Stimulated activated naive CD8-positive, alpha-beta T cell treated with anti-CD3 and anti-CD28 coated beads, Interleukin-15, Interleukin-2, amounts not matched to agents 100 ng/mL and 50 ng/mL, for 24 hours (primary cell): ENCODE results near the gene NRN1.

Experiments used
- H3K27ac Mint-ChIP-seq: one replicate; pipeline ENCODE4 v1.8.0; 2021; ENCODE audit warnings: mild to moderate bottlenecking, mixed read lengths
- H3K27me3 Mint-ChIP-seq: one replicate; pipeline ENCODE4 v1.8.0; 2021; ENCODE audit warnings: mixed read lengths
- H3K36me3 Mint-ChIP-seq: one replicate; pipeline ENCODE4 v1.8.0; 2021; ENCODE audit warnings: low read depth, mixed read lengths
- H3K4me1 Mint-ChIP-seq: one replicate; pipeline ENCODE4 v1.8.0; 2021; ENCODE audit warnings: low read depth, mixed read lengths
- H3K4me3 Mint-ChIP-seq: one replicate; pipeline ENCODE4 v1.8.0; 2021; ENCODE audit warnings: mild to moderate bottlenecking, mixed read lengths
- H3K9me3 Mint-ChIP-seq: one replicate; pipeline ENCODE4 v1.8.0; 2021; ENCODE audit warnings: mixed read lengths

Gene NRN1

DNA sequence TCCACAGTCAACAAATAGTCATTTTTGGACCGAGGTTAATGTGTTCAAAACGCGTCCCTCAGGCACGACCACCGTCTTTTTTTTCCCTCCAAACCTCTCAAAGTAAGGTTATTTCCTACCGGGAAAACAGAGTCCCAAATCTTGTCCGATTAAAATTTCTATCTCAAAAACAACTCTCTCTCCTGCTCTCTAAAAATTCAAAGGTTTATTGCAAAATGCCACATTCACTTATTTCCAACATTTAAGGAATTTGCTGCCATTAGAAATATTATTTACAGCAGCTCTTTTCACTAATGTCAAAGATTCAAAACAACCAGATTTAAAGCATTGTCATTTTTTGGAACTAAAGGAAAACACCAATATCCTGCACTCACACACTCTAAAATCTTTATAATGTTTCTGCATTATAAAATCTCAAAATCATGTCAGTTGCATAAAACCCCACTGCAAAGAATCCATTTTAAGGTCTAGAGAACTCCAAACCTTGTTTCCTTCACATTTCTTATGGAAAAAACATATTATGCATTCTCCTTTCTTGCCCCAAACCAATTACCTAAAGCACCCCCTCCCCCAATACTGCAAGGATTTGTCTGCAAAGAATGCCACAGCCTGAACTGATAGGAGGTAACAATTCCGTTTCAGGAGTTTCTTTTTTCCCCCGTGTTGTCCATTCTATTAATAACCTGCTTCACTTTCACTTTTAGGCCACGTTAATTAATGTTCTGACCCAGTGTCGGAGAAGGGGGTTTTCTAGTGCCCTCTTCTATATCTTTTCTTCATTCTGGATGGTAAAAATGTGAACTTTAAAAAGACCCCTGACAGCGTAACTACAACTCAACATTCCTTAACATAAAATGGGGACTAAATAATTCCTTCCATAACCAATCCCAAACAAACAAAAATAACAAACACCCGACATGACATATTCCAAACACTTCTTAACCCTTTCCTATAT, 1.4 kb downstream of the NRN1 start:
- Mint-ChIP-seq H3K27ac (peak overlapping the region; percentile 83), H3K4me3 (peak overlapping the region; percentile 79), H3K4me1 (peaks cover 59% of the 10 kb centered on the region), H3K27me3 (peaks cover 81% of the 10 kb centered on the region), H3K9me3 (peaks cover 2% of the 10 kb centered on the region), H3K36me3 (peaks cover 6% of the 10 kb centered on the region)

DNA sequence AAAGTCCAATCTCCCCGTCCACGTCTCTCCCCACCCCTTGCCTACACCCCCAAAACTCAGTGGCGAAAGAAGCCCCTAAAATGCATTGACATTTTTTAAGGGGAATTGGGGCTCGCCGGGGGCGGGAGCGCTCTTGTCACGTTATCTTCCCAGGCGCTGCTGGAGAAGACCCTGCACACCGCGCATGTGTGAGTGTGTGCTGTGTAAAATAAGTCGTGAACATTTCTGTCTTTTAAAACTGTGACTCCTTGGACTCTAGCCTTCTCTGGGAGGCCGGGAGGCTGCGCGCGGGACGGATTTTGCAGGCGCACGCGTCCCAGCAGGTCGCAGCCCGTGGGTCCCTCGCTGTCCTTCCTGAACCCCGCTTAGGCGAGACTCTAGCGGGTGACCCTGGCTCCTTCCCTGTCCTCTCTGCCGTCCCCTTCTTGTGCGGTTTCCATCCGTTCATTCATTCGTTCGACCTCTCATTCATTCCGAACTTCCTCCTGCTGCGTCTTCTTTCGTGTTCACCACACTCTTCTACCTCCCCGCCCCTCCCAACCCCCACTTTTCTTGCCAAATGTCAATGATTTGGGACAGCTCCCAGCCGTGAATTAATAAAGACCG, 2.2 kb downstream of the NRN1 start:
- peaks cover 6% of the 10 kb centered on the region for H3K9me3 Mint-ChIP-seq
- peak overlapping the region; percentile 83 for H3K27ac Mint-ChIP-seq
- H3K27me3 Mint-ChIP-seq, result peaks cover 82% of the 10 kb centered on the region
- peaks cover 67% of the 10 kb centered on the region for H3K4me1 Mint-ChIP-seq
- H3K4me3 Mint-ChIP-seq, result peak overlapping the region; percentile 79
- H3K36me3 Mint-ChIP-seq, result peaks cover 6% of the 10 kb centered on the region

DNA sequence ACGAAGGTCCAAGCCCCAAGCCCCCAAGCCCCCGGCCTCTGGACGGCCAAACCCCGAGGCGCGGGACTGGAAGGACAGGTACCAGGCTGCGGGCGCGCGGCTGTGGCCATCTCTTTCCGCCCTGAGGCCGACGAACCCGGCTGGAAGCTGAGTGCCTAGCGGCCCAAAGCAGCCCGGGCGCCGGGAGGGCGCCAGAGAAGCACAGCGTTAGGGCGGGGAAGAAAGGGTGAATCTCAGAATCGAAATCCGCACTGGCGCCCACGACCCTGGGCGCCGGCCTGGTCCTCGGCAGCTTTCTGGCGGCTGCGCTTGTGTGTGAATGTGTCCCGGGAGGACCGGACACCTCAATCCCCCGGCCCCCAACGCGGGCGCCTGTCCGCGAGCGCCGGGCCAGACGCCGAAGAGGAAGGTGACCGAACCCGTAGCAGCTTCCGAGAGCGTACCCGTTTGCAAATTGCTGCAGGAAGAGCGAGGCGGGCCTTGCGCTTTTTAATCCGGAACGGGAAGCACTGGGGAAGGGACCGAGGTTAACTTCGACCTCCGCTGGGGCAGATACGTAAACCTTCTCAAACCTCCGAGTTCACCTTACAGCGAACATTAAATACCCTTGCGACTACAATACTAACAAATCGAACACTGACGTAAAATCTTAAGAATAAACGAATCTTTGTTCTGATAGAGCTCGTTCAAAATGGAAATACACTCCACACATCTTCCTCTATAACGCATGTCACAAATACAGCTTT, 2.9 kb downstream of the NRN1 start:
- peaks cover 82% of the 10 kb centered on the region for H3K27me3 Mint-ChIP-seq
- H3K4me3 Mint-ChIP-seq, result peak overlapping the region; percentile 79
- peaks cover 6% of the 10 kb centered on the region for H3K9me3 Mint-ChIP-seq
- H3K36me3 Mint-ChIP-seq, result peaks cover 6% of the 10 kb centered on the region
- peaks cover 68% of the 10 kb centered on the region for H3K4me1 Mint-ChIP-seq
- peak overlapping the region; percentile 83 for H3K27ac Mint-ChIP-seq

DNA sequence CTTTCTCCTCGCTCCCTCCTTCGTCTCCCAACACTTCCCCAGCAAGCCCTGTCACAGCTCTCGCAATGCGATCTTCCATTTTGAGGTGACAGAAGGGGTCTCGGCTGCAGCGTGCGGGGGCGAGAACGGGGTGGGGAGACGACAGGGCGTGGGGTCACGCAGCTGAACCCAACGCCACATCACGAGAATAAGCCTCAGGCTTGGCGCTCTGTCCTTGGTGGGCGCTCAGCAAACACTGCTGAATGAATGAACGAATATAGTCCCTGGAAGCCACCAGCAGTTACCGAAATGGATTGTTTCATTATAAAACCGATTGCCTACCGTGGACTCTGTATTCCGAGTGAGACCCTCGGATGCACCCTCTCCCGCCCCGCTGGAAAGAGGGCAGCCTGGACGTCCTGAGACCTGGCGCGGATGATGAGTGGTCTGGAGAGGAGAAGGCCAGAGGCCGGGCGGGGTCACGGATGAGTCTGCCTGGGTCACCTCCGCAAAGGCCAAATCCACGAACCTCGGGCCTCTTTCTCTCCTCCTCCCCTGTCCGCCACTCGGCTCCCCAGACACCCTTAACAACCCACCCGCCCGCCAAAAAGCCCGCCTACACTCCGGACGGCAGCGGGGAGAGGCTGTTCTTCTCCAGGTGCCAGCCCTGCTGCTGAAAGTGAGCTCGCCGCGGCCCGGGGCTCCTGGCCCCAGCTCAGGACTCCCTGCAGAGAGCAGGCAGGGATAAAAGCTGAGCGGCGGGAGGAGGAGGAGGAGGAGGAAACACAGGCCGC, 3.7 kb downstream of the NRN1 start:
- peaks cover 6% of the 10 kb centered on the region for H3K9me3 Mint-ChIP-seq
- H3K4me1 Mint-ChIP-seq, result peaks cover 71% of the 10 kb centered on the region
- peak overlapping the region; percentile 79 for H3K4me3 Mint-ChIP-seq
- H3K27ac Mint-ChIP-seq, result no peak overlapping the region
- H3K27me3 Mint-ChIP-seq, result peaks cover 85% of the 10 kb centered on the region
- peaks cover 6% of the 10 kb centered on the region for H3K36me3 Mint-ChIP-seq

DNA sequence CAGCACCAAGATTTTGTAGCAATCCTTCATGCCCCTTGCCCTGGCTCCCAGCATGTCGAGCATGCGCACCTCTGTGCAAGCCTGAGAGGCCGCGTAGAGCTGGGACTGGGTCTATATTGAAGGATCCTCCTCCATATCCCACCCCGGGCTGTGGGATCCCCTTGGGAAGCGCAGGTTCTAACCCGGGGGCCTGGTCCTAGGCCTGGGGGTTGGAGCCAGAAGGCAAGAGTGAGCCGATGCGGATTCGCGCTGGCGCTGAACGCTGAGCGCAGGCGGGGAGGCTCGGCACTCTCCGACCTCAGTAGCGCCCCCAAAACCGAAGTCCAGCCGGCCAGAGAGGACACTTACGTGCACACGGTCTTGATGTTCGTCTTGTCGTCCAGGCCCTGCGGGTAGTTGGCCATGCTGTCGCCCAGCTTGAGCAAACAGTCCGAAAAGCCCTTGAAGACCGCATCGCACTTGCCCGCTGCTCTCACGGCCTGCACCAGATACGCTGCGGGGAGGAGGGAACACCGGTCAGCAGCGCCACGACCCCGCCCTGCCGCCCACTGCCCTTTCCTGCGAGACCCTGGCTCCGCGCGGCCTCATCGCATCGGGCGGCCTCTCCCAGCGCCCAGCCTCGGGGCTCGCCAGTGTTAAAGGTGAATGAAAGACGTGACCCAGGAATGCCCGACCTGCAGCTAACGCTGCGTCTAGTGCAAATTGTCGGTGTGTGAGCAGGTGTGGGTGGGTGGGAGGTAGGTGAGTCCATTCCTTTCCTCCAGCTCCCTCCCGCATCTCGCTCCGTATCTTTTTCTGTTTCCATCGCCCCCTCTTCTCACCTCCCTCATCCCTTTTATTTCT, 4.5 kb downstream of the NRN1 start:
- Mint-ChIP-seq H3K4me3 (peak overlapping the region; percentile 79), H3K4me1 (peaks cover 75% of the 10 kb centered on the region), H3K27ac (peak overlapping the region; percentile 59), H3K9me3 (peaks cover 6% of the 10 kb centered on the region), H3K36me3 (peaks cover 6% of the 10 kb centered on the region), H3K27me3 (peaks cover 90% of the 10 kb centered on the region)

DNA sequence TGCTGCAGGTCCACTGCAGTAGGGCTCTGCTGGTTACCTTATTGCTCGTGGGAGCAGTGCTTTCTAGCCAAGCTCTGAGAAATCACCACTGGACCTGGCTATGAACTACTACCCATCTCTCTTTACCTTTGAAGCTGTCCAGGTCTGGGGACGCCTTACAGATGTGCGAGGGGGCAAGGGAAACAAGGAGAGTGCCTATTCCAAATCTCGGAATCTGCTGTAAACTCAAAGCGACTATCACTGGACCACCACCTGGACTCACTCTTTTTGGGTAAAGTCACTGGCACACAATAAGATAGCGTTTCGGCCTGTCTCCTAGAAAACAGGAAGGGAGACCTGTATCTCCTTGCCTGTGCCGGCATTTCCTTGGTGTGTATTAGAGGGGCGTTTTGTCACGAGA, 5.3 kb downstream of the NRN1 start:
- H3K36me3 Mint-ChIP-seq, result peaks cover 6% of the 10 kb centered on the region
- peaks cover 74% of the 10 kb centered on the region for H3K4me1 Mint-ChIP-seq
- peak overlapping the region; percentile 28 for H3K4me3 Mint-ChIP-seq
- peaks cover 89% of the 10 kb centered on the region for H3K27me3 Mint-ChIP-seq
- H3K9me3 Mint-ChIP-seq, result peaks cover 6% of the 10 kb centered on the region
- peak overlapping the region; percentile 59 for H3K27ac Mint-ChIP-seq

DNA sequence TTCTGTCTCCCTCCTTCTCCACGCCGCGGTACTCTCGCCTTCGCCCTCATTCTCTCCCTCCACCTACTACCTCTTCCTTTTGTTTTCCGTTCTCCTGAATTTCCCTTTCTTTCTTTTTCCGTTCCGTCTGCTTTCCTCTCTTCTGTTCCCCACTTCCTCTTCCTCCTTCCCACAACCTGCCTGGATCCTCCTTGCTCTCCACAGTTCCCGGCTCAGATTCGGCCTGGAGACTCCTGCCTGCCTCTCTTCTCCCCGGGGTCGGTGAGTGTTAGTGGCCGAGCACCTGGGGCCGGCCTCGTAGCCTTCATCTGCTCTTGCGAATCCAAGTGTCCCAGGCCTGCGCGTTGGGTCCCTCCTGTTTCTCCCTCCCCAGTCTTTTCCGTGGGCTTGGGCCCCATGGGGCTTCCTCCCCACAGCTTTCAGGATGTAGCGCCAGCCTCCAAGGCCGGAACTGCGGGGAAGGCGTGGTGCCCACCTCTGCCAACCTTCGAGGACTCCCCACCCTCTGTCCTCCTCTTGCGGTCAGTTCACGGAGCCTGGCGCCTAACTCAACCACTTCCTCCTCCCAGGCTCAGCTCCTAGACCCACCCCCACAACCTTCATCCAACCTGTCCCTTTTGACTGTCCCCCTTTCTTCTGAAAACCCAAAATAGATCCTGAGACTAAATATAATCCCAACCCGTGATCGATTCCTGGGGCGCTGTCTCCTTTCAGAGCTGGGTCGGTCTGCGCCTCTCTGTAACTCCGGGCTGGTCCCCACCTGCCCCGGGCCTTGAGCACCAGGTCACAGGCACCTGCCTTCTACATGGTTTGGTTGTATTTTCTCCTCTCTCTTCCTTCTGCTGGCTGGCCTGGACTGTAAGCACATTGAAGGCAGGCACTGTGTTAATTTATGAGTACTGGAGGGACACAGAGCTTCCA, 6.8 kb downstream of the NRN1 start:
- H3K4me3 Mint-ChIP-seq, result peak overlapping the region; percentile 19
- peaks cover 3% of the 10 kb centered on the region for H3K36me3 Mint-ChIP-seq
- peaks cover 89% of the 10 kb centered on the region for H3K27me3 Mint-ChIP-seq
- peaks cover 75% of the 10 kb centered on the region for H3K4me1 Mint-ChIP-seq
- peaks cover 6% of the 10 kb centered on the region for H3K9me3 Mint-ChIP-seq
- H3K27ac Mint-ChIP-seq, result no peak overlapping the region

DNA sequence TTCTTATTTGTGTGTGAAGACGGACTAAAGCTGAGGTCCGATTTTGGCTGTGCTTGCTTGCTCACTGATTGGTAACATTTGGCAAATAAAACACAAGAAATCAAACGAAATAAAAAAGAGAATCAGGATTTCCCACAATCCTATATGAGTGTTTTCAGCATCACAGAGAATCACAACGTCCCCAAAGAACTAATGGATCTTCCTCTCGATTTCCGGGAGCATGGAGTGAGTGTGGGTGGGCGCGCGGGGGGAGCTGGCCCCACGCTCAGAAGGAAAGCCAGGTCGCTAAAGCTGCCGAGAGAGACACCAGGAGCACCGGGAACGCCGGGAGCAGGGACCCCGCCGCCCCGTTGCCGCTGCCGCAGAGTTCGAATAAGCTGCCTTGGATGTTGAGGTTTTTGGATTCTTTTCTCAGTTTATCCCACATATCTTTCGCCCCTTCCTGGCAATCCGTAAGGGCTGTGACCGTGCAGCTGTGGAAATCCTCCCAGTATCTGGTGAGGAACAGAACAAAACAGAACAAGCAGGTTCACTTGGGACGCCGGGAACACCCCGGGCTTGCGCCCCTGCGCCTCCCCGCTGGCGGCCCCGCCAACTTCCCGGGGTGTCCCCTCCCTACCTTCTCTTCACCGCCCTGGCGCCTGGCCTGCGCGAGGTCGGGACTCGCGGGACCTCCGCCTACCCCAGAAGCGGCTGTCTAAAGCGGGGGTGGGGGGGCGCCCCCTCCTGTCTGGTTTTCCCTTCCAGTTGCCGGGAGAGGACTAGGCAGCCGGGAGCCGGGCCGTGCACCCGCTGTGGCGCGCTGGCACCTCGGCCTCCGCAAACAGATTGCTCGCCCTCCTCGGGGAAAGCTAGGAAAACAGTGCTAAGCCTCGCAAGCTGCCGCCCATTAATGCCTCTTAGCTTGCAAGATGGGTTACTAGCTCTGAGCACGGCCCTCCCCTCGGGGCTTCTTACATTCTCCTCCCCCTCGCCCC, 7.7 kb downstream of the NRN1 start:
- Mint-ChIP-seq H3K9me3 (peaks cover 6% of the 10 kb centered on the region), H3K27ac (peak overlapping the region; percentile 17), H3K4me3 (peak overlapping the region; percentile 42), H3K27me3 (peaks cover 87% of the 10 kb centered on the region), H3K4me1 (peaks cover 70% of the 10 kb centered on the region), H3K36me3 (no peaks in the 10 kb centered on the region)

DNA sequence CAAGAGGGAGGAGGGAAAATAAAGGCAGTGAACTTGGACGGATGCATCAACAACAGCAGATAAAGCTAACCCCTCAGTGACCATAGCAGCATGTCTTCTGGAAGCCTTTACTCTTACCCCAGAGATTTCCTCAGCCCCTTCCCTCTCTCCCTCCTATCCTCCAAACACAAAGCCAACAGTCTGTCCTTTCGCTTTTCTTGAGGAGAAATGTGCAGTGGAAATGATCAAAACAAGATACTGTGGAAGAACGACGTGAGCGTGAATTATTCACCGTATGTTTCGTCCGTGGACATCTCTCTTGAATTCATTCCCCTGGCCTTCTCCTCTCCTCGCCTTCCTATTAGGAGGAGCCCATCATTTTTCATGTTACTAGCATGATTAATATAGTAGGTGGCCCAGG, 8.5 kb downstream of the NRN1 start:
- Mint-ChIP-seq H3K4me3 (peak overlapping the region; percentile 15), H3K27me3 (peaks cover 90% of the 10 kb centered on the region), H3K36me3 (no peaks in the 10 kb centered on the region), H3K4me1 (peaks cover 66% of the 10 kb centered on the region), H3K27ac (no peak overlapping the region), H3K9me3 (peaks cover 6% of the 10 kb centered on the region)

DNA sequence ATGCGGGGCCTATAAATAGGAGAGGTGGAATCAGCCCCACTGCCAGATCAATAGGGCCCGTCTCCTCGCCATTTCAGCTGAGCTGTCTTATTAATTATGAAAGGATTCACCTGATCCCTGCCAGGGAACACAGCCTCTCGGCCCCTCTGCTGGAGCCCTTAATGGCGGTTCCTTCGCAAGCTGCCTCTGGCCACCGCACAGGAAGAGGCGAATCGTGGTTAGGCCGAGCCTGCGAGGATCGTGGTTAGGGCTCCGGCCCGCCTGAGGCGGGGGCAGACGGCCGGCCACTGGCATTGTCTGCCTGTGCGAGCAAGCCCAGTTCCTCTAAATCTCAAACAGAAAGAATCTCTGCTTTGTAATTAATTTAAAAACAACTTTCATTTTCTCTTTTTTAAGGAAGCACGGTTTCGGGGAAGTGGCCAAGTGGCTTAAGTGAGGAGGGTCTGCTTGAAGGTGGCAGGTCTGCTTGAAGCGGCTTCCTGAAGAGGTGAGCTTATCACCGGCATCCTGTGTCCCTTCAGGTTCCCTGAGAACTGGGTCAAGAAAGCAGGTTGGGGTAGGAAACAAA, 9.2 kb downstream of the NRN1 start:
- Mint-ChIP-seq H3K9me3 (peaks cover 6% of the 10 kb centered on the region), H3K27me3 (peaks cover 90% of the 10 kb centered on the region), H3K36me3 (no peaks in the 10 kb centered on the region), H3K27ac (no peak overlapping the region), H3K4me3 (peak overlapping the region; percentile 82), H3K4me1 (peaks cover 59% of the 10 kb centered on the region)

DNA sequence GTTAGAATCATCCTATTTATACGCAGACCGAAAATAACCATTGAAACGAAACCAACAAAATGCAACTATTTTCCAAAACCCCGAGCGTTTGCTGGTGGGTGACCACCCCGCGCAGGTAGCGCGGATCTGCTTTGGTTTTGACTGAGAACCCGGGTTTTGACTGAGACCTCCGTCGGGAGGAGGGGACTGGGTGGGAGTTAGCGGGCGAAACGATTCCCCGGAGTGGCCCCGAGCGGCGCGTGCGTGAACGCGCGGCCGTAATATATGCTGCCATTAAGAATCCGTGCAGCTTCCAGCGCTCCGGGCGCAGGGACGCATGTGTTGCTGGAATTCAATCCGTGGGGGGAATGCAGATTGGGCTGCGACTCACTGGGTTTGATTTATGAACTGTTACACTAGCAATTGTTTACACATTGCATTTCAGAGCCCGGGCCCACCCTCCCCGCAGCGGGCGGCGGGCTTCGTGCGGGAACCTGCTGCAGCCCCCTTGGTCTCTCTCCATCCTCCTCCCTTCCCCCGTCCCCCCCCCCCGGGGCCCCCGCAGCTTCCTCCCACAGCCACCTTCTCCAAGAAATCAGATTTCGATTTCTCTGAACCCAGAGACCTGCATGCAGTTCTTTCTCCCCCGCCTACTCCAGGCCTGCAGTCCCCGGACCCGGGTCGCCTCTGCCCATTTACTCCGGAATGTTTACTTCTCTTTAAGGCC, 9.9 kb downstream of the NRN1 start:
- peaks cover 56% of the 10 kb centered on the region for H3K4me1 Mint-ChIP-seq
- no peaks in the 10 kb centered on the region for H3K36me3 Mint-ChIP-seq
- H3K4me3 Mint-ChIP-seq, result peak overlapping the region; percentile 82
- no peak overlapping the region for H3K27ac Mint-ChIP-seq
- H3K27me3 Mint-ChIP-seq, result peaks cover 90% of the 10 kb centered on the region
- H3K9me3 Mint-ChIP-seq, result peaks cover 6% of the 10 kb centered on the region
